Measurements from ENCODE around the gene TPST2. TPM values are rescaled to one million over a fixed set of nuclear protein-coding genes. Genes with fewer than 3 reads are reported as not detected.

Gene TPST2
- total and polyA plus RNA-seq, 2 of the 4 experiments (the other 2 are of a cell fraction), result 42.5 to 63.6 TPM

DNA sequence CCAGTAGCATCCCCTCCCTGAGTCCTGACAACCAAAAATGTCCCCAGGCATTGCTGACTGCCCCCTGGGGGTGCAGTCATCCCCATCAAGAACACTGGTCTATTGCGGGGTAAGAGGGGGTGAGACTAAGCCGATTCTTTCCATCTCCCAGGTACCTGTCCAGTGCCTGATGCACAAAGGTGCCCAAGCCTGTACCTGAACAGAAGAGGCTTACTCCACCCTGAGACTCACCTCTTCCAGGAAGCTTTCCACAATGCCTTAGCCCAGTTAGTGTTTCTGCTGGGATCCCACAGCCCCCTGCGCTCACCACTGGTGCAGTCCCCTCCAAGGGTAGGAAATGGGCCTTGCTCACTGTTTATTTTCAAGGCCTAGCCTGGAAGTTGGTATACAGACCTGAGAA lies 22.9 kb downstream of the TPST2 start:
- no peak overlapping the region for H3K4me3 ChIP-seq (ENCODE audit: insufficient read depth, low read depth, low read length)
- H3K9me3 ChIP-seq (ENCODE audit: control insufficient read depth, insufficient read depth, low read length), result no peaks in the 10 kb centered on the region
- DNase-seq (no peak), ATAC-seq (ENCODE audit: low read depth) (no peak)
- H3K4ac ChIP-seq (ENCODE audit: low read depth, low read length), result no peak overlapping the region
- no peak overlapping the region for H4K91ac ChIP-seq (ENCODE audit: insufficient read depth, low read depth, low read length)
- in situ Hi-C loops (cut with MboI; ENCODE audit: low sequenced_read_pairs) (no loop called here), dilution Hi-C loops (cut with HindIII; ENCODE audit: low sequenced_read_pairs, unreplicated experiment) (no loop called here), intact Hi-C loops (cut with micrococcal nuclease) (no loop called here)
- H3K79me1 ChIP-seq (ENCODE audit: low read depth in 1 of 2, low read length in 2 of 2), result peaks cover 41 to 84% of the 10 kb centered on the region in 2 experiments
- H3K36me3 ChIP-seq (ENCODE audit: control insufficient read depth, insufficient read depth, low read length), result peaks cover 4% of the 10 kb centered on the region
- H3K9ac ChIP-seq (ENCODE audit: low read depth, low read length), result no peak overlapping the region
- H3K56ac ChIP-seq (ENCODE audit: extremely low read depth, insufficient read depth, low read length), result no peak overlapping the region
- H2AFZ ChIP-seq (replicated peaks; ENCODE audit: low read length, poor library complexity), result no peak overlapping the region
- H3K4me2 ChIP-seq (ENCODE audit: low read depth, low read length), result no peak overlapping the region
- no peak overlapping the region for H3K27ac ChIP-seq (ENCODE audit: insufficient read depth, low read length)
- BruUV-seq (replicated peaks), result no TSS peak
- H3K14ac ChIP-seq (replicated peaks; ENCODE audit: low read depth, low read length), result no peak overlapping the region
- no peak overlapping the region for H3K18ac ChIP-seq (ENCODE audit: low read depth, low read length)
- H3K27me3 ChIP-seq (ENCODE audit: control insufficient read depth, insufficient read depth, low read length), result no peaks in the 10 kb centered on the region
- TF ChIP-seq BHLHE40 (IDR thresholded peaks at IDR 0.05; ENCODE audit: low read depth, low read length), result no peak
- TF ChIP-seq FOS (IDR thresholded peaks at IDR 0.05; ENCODE audit: low read depth, low read length), result no peak
- TF ChIP-seq, protein P1, sequence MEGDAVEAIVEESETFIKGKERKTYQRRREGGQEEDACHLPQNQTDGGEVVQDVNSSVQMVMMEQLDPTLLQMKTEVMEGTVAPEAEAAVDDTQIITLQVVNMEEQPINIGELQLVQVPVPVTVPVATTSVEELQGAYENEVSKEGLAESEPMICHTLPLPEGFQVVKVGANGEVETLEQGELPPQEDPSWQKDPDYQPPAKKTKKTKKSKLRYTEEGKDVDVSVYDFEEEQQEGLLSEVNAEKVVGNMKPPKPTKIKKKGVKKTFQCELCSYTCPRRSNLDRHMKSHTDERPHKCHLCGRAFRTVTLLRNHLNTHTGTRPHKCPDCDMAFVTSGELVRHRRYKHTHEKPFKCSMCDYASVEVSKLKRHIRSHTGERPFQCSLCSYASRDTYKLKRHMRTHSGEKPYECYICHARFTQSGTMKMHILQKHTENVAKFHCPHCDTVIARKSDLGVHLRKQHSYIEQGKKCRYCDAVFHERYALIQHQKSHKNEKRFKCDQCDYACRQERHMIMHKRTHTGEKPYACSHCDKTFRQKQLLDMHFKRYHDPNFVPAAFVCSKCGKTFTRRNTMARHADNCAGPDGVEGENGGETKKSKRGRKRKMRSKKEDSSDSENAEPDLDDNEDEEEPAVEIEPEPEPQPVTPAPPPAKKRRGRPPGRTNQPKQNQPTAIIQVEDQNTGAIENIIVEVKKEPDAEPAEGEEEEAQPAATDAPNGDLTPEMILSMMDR (conservative IDR thresholded peaks at IDR 0.05; ENCODE audit: low read depth, low read length), result no peak
- TF ChIP-seq RCOR1 (IDR thresholded peaks at IDR 0.05; ENCODE audit: insufficient replicate concordance, low read length), result no peak
- no peak for TF ChIP-seq POLR2A (IDR thresholded peaks at IDR 0.05; ENCODE audit: low read depth, low read length)
- no peak for TF ChIP-seq MAFK (IDR thresholded peaks at IDR 0.05; ENCODE audit: low read depth, low read length)
- TF ChIP-seq RAD21 (IDR thresholded peaks at IDR 0.05; ENCODE audit: low read length), result no peak
- no peak for TF ChIP-seq CHD1 (IDR thresholded peaks at IDR 0.05; ENCODE audit: low read depth, low read length)
- no peak overlapping the region for H2AK9ac ChIP-seq (replicated peaks; ENCODE audit: low read depth, low read length, poor library complexity)
- H2BK5ac ChIP-seq (ENCODE audit: low read depth, low read length, poor library complexity, severe bottlenecking), result no peak overlapping the region
- peaks cover 32% of the 10 kb centered on the region for H4K20me1 ChIP-seq (ENCODE audit: insufficient read depth, low read length)
- ChIA-PET CTCF (no interaction called here), POLR2A (ENCODE audit: unreplicated experiment) (no interaction called here)
- H4K8ac ChIP-seq (ENCODE audit: low read depth in 2 of 2, low read length in 2 of 2), result no peak overlapping the region
- H2AK5ac ChIP-seq (ENCODE audit: low read depth, low read length), result no peak overlapping the region
- peaks cover 14% of the 10 kb centered on the region for H3K9me1 ChIP-seq (ENCODE audit: insufficient read depth, low read length)
- H4K5ac ChIP-seq (ENCODE audit: low read depth, low read length), result no peak overlapping the region
- peaks cover 4% of the 10 kb centered on the region for H3K4me1 ChIP-seq (ENCODE audit: control insufficient read depth, insufficient read depth, low read length)
- H2BK15ac ChIP-seq (ENCODE audit: low read depth, low read length), result no peak overlapping the region
- WGBS, 2 experiments (ENCODE audit: extremely low coverage in 2 of 2, insufficient read length in 1 of 2), result no CpG with 5 or more reads among the region's 3 CpGs
- no peak overlapping the region for H2BK20ac ChIP-seq (ENCODE audit: low read depth, low read length)
- H3K23ac ChIP-seq (ENCODE audit: low read depth, low read length), result no peak overlapping the region
- no peak overlapping the region for H2BK120ac ChIP-seq (ENCODE audit: low read depth, low read length)
